PFSK-1 (cell line): ENCODE measurements around the gene KRTAP3-3.

Experiments used
- SIN3A ChIP-seq: IDR thresholded peaks from 2 replicates; pipeline ENCODE4 v1.6.1; 2012; ENCODE audit warnings: mild to moderate bottlenecking, low read length, moderate library complexity, borderline replicate concordance; ENCODE audit not compliant: insufficient read depth
- TAF1 ChIP-seq: IDR thresholded peaks from 2 replicates; pipeline ENCODE4 v1.6.1; 2012; ENCODE audit warnings: low read length, control low read depth, borderline replicate concordance; ENCODE audit not compliant: insufficient read depth

GRCh38 chr17:41003926-41004325 is 10.0 kb upstream of the KRTAP3-3 start:
- TF ChIP-seq TAF1 (no peak), SIN3A (no peak)
